ENCODE data around the gene GNAQ. TPM values are rescaled to one million over a fixed set of nuclear protein-coding genes. Genes with fewer than 3 reads are reported as not detected.
A peak's percentile ranks its signal among the peaks of the same experiment; 100 is the strongest.

GNAQ gene
- total RNA-seq, 4 donors from 2014 or later: 64.0 to 80.4 (median 69.2) TPM

DNA sequence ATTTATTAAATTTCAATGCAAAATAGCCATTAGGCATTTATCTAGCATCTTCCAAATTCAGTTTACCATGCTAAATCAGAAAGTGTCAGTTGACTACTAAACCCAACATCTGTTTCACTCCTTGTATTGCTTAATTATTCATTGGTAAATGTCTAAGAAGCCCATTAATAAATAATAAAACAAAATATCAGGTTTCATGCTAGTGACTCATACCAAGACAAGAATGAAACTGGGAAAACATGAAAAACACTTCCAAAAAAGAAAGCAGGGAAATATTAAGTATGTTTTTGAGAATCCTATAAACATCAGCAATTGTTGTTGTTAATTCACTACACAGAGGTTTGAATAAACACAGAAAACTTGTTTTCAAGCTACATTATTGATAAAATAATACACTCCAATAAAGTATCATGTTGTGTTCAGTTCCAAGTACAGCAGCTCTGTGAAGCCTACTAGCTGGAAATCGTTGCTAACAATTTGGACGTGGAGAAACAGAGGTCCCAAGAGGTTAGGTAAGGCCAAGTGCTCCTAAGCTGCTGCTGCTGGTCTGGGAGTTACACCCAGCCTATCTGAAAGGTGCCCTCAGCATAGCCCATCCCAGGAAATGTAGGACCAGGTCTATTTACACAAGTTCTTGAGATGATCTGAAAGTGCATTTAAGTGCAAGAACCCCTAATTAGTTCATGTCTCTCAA lies 78.8 kb downstream of the GNAQ start:
- Histone ChIP-seq H3K4me1 (peaks cover 26 to 90% (median 84%) of the 10 kb centered on the region in 4 donors), H3K36me3 (no peaks in the 10 kb centered on the region), H3K9me3 (no peaks in the 10 kb centered on the region), H3K27me3 (no peaks in the 10 kb centered on the region), H3K4me3 (no peak overlapping the region), H3K27ac (replicated peaks in 1 of 4) (peak overlapping the region in 2 of 4 donors; percentile 29 to 34)
- DNase-seq (ENCODE audit: extremely low spot score): no peak
- TF ChIP-seq EP300 (IDR thresholded peaks at IDR 0.05) (no peak), POLR2AphosphoS5 (IDR thresholded peaks at IDR 0.05) (no peak), POLR2A (IDR thresholded peaks at IDR 0.05; ENCODE audit: low read depth) (no peak)
- TF ChIP-seq, protein P1, sequence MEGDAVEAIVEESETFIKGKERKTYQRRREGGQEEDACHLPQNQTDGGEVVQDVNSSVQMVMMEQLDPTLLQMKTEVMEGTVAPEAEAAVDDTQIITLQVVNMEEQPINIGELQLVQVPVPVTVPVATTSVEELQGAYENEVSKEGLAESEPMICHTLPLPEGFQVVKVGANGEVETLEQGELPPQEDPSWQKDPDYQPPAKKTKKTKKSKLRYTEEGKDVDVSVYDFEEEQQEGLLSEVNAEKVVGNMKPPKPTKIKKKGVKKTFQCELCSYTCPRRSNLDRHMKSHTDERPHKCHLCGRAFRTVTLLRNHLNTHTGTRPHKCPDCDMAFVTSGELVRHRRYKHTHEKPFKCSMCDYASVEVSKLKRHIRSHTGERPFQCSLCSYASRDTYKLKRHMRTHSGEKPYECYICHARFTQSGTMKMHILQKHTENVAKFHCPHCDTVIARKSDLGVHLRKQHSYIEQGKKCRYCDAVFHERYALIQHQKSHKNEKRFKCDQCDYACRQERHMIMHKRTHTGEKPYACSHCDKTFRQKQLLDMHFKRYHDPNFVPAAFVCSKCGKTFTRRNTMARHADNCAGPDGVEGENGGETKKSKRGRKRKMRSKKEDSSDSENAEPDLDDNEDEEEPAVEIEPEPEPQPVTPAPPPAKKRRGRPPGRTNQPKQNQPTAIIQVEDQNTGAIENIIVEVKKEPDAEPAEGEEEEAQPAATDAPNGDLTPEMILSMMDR (IDR thresholded peaks at IDR 0.05): no peak
- intact Hi-C loops (cut with DNase I): no loop called here
- 25% methylated on average over 2 of the region's 2 CpGs for WGBS

DNA sequence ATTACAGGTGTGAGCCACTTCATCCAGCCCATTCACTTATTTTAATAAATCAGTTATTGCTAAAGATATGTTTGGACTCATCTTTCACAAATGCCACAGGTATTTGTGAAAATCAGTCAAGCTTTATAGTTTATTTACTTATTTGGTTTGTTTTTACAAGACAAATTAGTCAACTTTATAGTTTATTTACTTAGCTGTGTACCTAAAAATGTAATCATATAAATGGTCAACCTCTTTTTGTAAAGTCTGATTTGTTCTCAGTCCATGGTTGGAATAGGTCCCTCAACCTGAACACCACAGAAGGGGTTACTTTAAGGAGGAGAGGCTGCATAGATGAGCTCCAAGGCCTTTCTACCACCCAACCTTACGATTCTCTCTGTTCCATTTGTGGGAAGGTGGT lies 80.2 kb downstream of the GNAQ start:
- Histone ChIP-seq H3K4me3 (no peak overlapping the region), H3K4me1 (peaks cover 34 to 92% (median 86%) of the 10 kb centered on the region in 4 donors), H3K27ac (replicated peaks in 1 of 4) (peak overlapping the region in 1 of 4 donors; percentile 32), H3K27me3 (no peaks in the 10 kb centered on the region), H3K9me3 (no peaks in the 10 kb centered on the region), H3K36me3 (no peaks in the 10 kb centered on the region)
- TF ChIP-seq POLR2AphosphoS5 (IDR thresholded peaks at IDR 0.05) (no peak), EP300 (IDR thresholded peaks at IDR 0.05) (no peak), POLR2A (IDR thresholded peaks at IDR 0.05; ENCODE audit: low read depth) (no peak)
- TF ChIP-seq, protein P1 (IDR thresholded peaks at IDR 0.05): no peak
- 92% methylated on average over 1 of the region's 1 CpG for WGBS
- intact Hi-C loops (cut with DNase I): no loop called here
- DNase-seq (ENCODE audit: extremely low spot score): no peak

DNA sequence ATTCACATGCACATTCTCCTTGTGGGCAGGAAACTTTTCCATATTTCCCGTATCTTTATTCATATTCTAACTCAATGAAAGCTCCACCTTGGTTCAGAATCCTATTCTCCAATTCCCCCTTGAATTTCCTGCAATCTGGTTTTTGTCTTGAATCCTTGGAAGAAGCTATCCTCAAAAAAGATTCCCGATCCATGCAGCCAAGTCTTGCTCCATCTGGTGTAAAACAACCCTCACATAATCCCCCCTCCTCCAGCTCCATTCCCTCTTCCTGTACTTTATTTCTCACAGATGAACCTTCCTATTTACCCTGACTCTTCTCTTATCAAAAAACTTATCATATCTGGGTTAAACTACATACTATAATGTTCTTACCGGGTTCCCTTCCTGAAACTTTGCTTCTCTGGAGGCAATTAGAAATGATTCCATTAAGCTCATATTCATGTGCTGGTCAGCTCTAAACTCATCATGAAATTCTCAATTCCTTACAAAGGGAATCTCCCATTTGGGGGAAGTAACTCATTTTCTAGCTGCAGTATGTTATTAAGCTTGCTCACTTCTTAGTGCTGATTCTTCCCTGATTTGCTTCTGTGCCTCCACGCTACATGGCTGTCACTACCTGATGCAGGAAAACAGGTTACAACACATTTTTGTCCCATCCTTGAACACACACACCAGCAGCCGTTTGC lies 81.7 kb downstream of the GNAQ start:
- intact Hi-C loops (cut with DNase I): no loop called here
- no peak for DNase-seq (ENCODE audit: extremely low spot score)
- peaks cover 45 to 93% (median 91%) of the 10 kb centered on the region in 4 donors for H3K4me1 ChIP-seq
- no peak overlapping the region for H3K27ac ChIP-seq (replicated peaks in 1 of 4)
- H3K36me3 ChIP-seq: no peaks in the 10 kb centered on the region
- no peaks in the 10 kb centered on the region for H3K27me3 ChIP-seq
- 77% methylated on average over 5 of the region's 5 CpGs for WGBS
- H3K4me3 ChIP-seq: no peak overlapping the region
- no peaks in the 10 kb centered on the region for H3K9me3 ChIP-seq
- no peak for TF ChIP-seq POLR2A (IDR thresholded peaks at IDR 0.05; ENCODE audit: low read depth)
- TF ChIP-seq EP300 (IDR thresholded peaks at IDR 0.05): no peak
- no peak for TF ChIP-seq POLR2AphosphoS5 (IDR thresholded peaks at IDR 0.05)
- TF ChIP-seq, protein P1 (IDR thresholded peaks at IDR 0.05): no peak

DNA sequence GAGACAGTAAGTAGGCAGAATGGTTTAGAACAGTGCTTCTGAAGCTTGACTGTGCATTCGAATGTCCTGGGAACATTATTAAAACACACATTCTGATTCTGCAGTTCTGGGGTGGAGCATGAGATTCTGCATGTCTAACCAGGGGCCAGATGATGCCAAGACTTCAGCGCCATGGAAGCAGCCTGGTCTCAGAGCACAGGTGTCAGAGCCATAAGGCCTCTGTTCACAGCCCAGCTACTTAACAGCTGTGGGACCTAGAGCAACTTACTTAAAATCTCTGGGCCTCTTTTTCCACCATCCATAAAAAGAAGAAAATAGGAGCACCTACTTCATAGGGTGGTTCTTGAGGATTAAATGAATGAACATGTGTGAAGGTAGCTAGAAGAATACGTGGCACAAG lies 84.0 kb downstream of the GNAQ start:
- no peak for DNase-seq (ENCODE audit: extremely low spot score)
- H3K9me3 ChIP-seq: no peaks in the 10 kb centered on the region
- H3K27ac ChIP-seq (replicated peaks in 1 of 4): peak overlapping the region; percentile 32 to 74 (median 38)
- H3K27me3 ChIP-seq: no peaks in the 10 kb centered on the region
- no peak overlapping the region for H3K4me3 ChIP-seq
- no peak for TF ChIP-seq EP300 (IDR thresholded peaks at IDR 0.05)
- TF ChIP-seq POLR2AphosphoS5 (IDR thresholded peaks at IDR 0.05): no peak
- TF ChIP-seq, protein P1 (IDR thresholded peaks at IDR 0.05): no peak
- TF ChIP-seq POLR2A (IDR thresholded peaks at IDR 0.05; ENCODE audit: low read depth): no peak
- 83% methylated on average over 3 of the region's 3 CpGs for WGBS
- peaks cover 48 to 93% (median 89%) of the 10 kb centered on the region in 4 donors for H3K4me1 ChIP-seq
- H3K36me3 ChIP-seq: no peaks in the 10 kb centered on the region
- intact Hi-C loops (cut with DNase I): no loop called here
